Activated CD8-positive, alpha-beta memory T cell treated with anti-CD3 and anti-CD28 coated beads for 1 hour (primary cell): ENCODE measurements around the gene GGT6.

Experiments used
- DNase-seq, 2 donors: peaks; one replicate each; pipeline ENCODE4 v3.0.0-alpha.2; 2020; ENCODE audit warnings: low read depth in 1 of 2; ENCODE audit errors: extremely low read depth in 1 of 2

Gene GGT6

DNA sequence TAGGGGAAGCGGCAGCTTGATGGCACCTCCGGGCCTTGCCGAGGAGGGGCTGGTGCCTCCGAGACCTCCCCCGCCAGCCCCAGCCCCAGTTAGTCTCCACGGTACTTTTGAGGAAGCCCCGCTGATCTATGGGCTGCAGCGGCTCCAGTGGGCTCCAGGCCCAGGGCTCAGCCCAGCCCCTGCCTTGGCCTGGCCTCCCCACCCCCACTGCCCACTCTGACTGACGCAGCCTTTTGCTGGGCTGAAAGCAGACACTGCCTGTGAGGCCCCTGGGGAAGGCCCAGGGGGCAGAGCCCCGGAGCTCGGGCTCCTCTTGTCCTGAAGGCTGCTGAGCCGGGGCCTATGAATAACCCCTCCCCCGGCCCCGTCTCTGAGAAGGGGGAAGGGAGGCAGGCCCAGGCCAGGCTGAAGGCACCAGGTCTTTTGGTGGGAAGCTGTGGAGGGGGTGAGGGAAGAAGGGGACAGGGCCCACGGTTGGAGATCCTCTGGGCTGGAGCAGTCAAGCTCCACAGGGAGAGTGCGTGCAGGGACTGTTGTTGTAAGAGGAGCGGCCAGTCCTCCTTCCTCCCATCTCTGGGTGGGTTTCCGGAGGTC lies 16.4 kb upstream of the GGT6 start:
- DNase-seq, result no peak

DNA sequence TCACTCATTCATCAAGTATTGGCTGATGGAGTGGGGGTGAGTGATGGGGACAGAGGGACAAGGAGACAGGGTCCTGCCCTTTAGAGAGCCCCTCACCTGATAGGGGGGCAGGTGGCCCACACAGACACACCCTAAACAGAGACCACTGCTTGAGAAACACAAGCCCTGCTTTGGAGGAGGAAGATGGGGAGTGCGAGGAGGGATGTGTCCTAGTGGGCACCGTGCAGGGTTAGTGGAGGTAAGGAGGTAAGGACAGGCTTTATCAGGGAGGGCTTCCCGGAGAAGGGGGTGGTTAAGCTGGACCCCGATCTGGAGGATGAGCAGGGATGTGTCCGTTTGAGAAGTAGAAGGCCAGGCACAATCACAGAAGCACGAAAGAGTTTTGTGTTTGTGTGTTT lies 15.8 kb upstream of the GGT6 start:
- no peak for DNase-seq

DNA sequence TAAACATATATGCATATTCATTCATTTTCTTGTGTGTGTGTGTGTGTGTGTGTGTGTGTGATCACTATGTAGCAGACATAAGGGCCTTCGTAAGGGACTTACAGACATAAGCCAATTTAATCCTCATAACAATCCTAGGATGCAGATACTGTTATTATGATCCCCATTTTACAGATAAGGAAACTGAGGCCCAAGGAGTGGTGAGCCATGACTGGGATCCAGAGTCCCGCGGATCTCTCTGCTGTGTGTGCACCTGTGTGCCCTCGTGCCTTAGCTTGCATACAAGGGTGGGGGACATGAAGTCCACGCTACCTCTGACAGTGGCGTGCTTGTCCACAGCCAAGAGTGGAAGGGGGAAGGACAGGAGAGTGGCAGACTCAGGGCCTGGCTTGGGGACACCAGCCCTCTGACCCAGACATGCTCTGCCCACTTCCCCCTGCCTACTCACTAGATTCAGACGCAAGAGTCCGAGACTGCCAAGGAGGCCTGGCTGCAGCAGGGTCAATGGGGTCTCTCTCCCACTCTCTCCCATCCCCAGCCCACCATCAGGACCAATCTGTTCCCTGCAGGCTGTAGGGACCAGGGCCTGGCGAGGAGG lies 14.2 kb upstream of the GGT6 start:
- no peak for DNase-seq

DNA sequence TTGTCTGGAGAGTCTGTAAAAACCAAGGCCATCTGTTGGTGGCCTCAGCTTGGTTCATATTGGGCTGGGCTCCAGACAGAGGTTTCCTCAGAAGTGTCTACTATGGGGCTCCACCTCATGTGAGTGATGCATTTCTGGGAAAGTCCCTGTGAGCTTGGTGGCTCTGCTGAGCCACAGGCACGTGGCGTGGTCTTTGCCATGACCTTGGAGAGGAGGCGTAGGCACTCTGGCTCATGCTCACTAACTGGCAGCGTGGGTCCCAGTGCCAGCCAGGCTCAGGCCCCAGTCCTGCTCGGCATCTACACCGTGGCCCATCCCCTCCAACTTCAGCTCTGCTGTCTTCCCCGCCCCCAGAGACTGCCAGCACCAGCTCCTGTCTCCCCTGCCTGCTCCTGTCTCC lies 13.3 kb upstream of the GGT6 start:
- no peak for DNase-seq

DNA sequence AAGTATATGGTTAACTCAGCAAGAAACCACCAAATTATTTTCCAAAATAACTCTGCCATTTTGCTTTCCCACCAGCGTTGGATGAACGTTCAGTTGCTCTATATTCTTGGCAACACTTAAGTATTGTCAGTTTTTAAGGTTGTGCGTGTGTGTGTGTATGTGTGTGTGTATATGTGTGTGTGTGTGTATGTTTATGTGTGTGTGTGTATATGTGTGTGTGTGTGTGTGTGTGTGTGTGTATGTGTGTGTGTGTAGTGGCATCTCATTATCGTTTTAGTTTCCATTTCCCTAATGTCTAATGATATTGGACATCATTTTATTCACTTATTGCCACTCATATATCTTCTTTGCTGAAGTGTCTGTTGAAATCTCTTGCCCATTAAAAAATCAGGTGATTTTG lies 12.7 kb upstream of the GGT6 start:
- no peak for DNase-seq

DNA sequence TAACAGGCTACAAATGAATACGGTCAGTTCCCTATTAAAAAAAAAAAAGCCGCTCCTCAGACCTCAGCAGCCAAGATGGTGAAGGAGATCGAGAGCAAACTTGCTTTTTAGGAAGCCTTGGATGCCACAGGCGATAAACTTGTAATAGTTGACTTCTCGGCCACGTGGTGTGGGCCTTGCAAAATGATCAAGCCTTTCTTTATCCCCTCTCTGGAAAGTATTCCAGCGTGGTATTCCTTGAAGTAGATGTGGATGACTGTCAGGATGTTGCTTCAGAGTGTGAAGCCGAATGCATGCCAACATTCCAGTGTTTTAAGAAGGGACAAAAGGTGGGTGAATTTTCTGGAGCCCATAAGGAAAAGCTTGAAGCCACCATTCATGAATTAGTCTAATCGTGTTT lies 11.8 kb upstream of the GGT6 start:
- no peak for DNase-seq

DNA sequence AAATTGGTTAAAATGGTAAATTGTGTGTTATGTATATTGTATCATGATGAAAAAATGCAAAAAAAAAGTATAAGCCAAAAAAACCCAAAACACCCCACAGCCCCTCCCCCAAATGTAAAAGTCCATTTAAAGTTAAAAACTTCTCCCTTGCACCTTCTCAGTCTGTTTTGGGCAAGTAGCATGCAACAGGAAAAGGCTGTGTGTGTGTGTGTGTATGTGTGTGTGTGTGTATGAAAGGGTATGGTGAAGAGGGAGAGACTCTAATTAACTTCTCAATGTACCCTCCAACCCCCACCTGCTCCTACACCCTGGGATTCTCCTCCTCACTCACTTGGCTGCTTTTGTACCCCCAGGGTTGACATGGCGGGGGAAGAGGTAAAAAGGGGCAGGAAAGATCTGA lies 9.2 kb upstream of the GGT6 start:
- DNase-seq, result no peak

DNA sequence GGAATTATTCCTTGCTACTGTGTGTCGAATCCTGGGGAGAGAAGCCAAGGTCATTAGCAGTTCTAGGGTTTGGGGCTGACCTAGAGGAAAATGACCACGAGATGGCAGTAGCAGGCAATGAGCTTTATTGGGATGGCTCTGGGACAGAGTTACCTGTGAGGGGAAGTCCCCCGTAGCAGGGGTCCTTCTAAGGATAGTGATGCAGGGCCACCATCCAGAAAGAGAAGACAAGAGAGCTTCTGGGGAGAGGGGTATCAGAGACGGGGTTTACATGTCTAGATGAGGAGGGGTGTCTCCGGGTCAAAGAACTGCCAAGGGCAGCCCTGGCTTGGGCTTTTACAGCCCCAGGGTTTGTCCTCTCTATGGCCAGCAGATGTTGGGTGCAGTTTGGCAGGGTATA lies 6.4 kb upstream of the GGT6 start:
- no peak for DNase-seq

DNA sequence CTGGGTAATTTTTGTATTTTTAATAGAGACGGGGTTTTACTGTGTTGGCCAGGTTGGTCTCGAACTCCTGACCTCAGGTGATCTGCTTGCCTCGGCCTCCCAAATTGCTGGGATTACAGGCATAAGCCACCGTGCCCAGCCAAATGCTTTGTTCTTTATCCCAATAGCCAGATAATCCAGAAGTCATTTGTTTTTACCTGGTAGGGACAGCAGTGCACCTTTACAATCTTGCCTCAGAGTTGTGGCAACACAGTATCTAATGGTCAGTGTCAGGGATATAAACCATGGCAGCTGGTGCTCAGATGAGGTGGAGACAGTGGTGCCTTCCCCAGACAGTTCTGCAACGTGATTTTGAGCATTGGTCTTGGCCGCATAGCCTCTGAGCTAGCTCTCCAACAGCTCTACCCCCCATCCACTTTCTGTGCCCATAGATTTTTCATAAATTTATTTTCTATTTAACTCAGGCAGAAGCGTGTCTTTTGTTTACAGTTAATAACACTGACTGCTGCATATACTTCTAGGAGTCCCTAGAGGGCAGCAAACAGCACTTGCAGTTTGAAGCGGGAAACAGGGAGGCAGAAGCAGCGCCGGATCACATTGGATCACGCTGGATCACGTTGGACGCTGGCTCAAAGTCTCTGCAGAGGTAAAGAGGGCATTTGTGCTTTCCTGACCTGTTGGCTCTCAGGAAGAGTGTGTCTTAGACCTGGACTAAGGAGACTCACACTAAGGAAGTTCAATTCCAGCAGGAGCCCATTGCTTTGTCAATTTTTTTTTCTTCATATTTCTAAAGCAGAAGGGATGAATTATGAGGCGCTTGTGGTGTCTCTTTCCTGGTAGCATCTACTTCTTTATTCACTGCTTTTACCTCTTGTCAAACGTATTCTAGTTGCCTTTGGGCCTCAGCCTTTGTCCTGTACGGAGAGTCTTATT lies 5.1 kb upstream of the GGT6 start:
- DNase-seq, result peak in 1 of 2 donors; percentile 14

DNA sequence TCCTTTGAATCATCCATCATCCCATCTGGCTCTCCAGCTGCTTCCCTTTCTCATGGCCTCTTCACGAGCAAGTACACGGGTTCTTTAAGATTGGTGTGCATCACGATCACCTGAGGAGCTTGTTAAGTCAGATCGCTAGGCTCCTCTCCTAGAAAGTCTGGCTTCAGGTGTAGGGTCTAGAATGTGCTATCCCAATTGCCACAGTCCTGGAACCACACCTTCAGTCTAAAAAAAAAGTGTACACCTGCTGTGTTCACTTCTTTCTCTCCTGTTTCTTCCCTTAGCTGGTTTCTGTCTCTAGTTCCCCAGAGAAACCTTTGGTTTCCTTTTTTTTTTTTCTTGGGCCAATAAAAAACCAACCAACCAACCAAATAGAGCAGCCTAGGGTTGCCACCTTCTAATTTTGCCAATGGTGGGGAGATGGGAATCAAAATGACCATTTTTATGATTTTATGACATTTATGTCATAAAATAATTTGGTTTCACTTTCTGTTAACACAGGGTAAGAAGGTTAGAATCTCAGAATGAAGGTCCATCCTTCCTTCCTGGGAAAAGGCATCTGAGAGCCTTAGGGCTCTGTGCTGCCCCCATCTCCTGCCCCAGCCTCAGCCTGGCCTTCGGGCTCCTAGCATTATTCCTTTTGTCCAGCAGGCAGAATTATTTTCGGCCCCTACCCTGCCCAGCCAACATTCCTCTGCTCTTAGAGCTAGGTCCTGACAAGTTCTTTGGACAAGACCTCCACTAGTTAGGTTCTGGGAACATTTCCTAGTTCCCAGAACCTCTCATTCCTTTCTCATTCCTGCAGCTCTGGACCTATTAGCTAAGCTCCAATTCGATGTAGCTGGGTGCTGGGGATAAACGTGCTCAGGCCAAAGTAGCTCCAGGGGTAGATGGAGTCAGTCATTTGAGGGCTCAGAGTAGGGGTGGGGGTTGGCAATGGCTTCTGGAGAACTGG lies 1.9 kb upstream of the GGT6 start:
- DNase-seq, result no peak

DNA sequence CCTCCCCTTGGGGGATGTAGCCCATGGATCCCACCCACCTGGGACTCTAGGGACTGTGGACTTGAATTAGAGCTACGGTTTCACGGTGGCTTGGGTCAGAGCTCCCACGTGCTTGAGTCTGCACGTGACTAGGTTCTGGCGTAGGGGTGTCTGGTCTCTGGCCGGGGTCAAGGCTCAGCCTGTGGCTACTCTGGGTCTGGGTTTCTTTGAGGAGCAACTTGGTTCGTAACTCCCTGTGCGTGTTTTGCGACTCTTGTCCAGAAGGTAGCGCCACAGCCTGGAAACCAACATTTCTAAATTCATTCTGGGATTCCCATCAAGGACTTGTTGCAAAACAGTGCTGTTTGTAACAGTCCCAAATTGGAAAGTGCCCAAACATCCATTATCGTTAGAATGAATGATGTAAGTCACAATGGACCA lies 470 bp upstream of the GGT6 start:
- no peak for DNase-seq

DNA sequence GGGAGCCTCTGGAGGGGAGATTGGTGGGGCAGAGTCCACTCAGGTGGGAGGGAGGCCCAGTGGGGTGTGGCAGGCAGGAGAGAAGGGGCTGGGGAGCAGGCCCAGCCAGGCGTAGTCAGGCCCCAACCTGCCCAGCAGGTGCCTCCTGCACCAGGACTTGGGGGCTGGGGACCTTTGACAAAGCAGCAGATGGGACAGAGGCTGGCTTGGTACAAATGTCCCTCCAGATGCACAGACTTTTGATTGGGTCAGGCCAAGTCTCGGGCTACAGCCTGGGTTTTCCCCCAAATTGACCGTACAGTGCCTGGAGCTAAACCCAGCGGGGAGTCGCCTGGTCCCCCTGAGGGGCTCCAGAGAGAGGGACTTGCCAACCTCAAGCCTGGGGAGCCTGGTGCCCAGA lies 411 bp downstream of the GGT6 start:
- no peak for DNase-seq

DNA sequence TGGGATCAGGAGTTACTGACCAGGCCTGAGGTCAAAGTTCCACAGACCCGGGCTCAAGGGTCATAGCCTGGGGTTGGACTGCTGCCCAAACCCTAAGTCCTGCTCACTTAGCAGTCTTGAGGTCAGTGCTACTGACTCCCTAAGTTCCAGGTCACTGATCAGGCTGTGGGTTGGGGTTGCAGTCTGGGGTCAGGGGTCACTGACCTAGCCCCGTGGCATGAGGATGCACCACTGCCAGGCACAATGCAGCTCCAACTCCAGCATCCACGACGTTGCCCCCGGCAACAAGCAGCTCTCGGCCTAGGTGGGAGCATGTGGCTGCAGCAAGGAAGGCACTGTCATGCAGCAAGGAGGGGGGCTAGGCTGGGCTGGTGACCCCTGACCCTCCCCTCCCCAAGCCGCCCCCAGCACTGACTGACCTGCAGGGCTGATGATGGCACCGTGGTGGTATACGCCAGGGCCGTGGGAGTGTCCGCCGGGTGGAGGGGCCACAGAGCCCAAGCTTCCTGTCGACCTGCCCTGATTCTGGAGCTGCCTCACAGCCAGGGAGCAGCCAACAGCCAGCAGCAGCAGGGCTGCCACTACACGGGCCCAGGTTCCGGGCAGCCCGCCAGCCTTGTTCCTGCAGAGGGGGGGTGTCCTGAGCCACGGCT lies 1.1 kb downstream of the GGT6 start:
- no peak for DNase-seq

DNA sequence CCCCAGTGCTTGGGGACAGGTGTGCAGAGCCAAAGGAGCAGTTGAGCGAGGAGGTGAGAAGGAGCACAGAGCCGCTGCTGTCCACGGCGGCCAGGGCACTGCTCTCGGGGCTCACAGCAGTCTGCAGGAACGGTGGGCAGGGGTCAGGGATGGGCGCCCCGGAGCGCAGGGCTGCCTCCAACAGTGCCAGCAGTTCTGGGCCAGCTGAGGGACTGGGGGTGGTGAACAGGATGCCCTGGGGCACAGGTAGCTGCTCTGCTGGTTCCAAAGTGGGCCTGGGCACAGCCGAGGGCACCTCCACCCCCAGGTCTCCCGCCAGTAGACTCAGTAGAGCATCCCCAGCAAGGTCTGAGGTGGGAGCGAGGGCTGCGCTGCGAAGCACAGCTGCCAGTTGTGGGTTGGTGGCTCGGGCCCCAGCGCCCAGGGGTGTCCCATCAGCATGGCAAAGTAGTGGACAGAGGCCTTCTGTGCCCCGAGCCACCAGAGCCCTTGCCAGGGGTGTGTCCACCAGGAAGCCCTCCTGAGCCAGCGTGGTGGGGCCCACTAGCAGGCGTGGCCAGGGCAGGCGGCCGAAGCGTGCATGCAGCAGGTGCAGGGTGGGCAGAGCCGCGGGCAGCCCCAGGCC lies 1.9 kb downstream of the GGT6 start:
- DNase-seq, result no peak

DNA sequence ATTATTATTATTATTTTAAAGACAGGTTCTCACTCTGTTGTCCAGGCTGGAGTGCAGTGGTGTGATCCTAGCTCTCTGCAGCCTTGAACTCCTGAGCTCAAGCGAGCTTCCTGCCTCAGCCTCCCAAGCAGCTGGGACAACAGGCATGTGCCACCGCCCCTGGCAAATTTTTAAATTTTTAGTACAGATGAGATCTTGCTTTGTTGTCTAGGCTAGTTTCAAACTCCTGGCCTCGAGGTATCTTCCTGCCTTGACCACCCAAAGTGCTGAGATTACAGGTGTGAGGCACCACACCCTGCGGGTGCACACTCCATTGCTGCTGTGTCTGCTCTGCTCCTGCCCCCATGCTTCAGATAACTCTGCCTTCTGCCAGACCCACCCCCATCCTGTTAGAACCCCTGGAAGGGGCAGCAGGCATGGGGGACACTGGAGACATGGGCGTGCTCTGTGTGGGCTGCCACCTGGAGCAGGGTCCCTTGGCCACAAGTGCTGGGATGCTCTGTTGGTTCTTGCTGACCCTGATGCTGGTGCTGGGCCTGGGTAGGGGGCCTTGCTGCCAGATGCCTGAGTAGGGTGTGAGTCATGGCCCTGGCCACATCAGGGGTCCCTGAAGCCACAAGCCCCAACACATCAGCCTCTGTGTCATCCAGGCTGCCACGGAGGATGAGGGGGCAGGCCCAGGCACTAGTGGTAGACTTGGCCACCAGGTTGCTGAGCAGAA lies 2.6 kb downstream of the GGT6 start:
- DNase-seq, result no peak

DNA sequence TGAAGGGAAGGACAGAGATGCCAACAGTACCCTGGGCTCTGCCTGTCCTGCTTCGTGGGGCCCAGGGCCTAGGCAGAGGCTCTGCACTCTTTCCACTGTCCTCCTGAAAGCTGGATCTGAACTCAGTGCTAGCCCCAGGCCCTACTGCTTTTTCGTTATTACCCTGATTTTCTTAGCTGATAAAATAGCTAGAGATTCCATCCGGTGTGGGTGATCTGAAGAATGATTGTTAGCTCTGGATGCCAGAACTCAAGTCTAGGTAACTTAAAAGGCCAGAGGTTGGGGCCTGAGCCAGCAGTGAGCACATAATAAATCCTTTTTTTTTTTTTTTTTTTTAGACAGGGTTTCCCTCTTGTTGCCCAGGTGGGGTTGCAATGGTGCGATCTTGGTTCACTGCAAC lies 3.4 kb downstream of the GGT6 start:
- DNase-seq, result no peak

DNA sequence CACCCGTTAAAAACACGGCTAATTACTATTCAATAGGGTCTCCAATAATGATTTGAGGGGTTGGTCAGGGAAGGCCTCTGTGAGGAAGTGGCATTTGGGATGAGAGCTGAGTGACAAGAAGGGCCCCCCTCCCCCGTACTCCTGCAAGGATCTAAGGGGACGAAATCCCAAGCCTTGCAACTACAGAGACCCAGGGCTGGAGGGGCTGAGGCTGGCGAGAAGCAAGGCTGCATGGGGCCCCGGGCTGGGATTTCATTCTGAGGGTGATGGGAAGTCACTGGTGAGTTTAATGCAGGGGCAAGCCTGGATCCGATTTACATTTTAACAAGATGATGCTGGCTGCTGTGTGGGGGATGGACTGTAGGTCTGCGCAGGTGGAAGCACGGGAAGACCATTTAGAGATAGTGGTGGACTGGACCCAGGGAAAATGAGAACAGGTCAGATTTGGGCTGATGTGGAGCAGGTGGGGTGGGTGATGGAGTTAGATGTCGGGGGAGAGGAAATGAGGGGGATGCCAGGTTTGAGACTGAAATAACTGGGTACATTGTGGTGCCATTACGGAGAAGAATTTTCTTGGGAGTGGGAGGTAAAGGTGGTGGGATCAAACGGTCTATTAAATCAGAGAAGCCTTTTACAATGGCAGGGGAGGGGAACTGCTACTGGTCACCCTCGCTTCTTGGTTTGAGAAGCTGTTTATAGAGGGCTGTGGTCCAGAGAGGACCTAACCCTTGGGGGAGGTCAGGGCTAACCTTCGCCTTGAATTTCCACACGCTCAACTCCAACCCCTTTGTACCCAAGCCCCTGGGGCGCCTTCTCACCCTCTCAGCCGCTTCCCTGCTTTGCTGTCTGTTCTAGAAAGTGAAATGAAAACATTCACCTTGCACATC lies 4.3 kb downstream of the GGT6 start:
- DNase-seq, result no peak

DNA sequence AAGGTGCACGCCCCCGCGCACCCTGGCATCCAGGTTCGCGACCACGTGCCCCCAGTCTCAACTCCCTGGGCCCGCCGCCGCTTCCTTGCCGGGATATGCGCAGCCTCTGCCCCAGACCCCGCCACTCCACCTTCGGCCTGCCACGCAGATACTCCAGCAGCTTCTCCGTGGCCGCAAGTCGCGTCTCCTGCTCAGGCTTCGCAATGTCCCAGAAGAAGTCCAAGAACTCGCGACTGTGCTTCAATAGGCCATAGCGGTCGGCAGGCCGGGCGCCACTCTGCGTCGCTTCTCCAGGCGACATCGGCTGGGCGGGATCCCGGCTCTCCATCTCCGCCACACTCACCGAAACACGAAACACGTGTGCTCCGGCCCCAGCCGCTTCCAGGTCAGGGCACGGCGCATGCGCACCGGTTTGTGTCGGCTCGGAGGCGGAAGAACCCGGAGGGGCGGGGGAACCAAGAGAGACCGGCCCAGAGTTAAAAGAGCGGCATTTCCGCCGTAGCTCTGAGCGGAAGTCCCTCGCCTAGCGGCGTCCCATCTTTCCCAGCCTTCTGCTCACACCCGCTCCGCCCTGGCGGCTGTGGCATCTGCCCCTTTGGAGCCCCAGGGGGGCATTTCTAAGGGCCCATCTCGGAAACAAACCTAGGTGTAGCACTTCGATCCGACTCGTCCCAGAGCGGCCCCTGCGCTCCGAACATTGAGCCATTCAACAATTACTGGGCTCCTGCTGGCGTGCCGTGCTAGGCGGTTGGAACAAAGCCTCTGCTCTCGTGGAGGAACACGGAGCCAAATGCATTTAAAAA lies 5.2 kb downstream of the GGT6 start, which contains the start of gene MYBBP1A:
Gene MYBBP1A (minus strand): TSS at position 388 of the 803 bp plus-strand sequence. CDS start 60 bp downstream, at position 328.
- DNase-seq, result peak; percentile 91 to 97
